HEK293T (cell line): ENCODE results near the gene IKZF1.

Source experiments
- CTCF ChIA-PET: fragments of 350-600 bp; formaldehyde crosslinking; extraction: SDS; loops from one replicate; lab custom pipeline; 2021; ENCODE audit warnings: antibody characterized with exemption, inconsistent platforms; lab: Yijun Ruan, JAX
- POLR2A ChIA-PET: fragments of 350-600 bp; formaldehyde crosslinking; extraction: SDS; loops from one replicate; lab custom pipeline; 2020; ENCODE audit warnings: antibody characterized with exemption, inconsistent platforms; lab: Yijun Ruan, JAX
- DNase-seq: peaks from one replicate; pipeline ENCODE4 v3.0.0; 2012; ENCODE audit warnings: mixed read lengths; ENCODE audit errors: extremely low spot score
- ARNT ChIP-seq: fragments of 450-650 bp; IDR thresholded peaks from 2 replicates; pipeline ENCODE4 v1.6.1; 2017; ENCODE audit warnings: mild to moderate bottlenecking
- BHLHE40 ChIP-seq: fragments of 450-650 bp; IDR thresholded peaks from 2 replicates; pipeline ENCODE4 v1.6.1; 2016; ENCODE audit warnings: mild to moderate bottlenecking, moderate library complexity, borderline replicate concordance
- CTBP1 ChIP-seq: fragments of 450-650 bp; IDR thresholded peaks from 2 replicates; pipeline ENCODE4 v1.6.1; 2016; ENCODE audit warnings: borderline replicate concordance
- ELF4 ChIP-seq: fragments of 450-650 bp; IDR thresholded peaks from 2 replicates; pipeline ENCODE4 v1.6.1; 2017; ENCODE audit warnings: antibody characterized with exemption
- FOXA1 ChIP-seq: fragments of 450-650 bp; IDR thresholded peaks from 2 replicates; pipeline ENCODE4 v1.6.1; 2016; ENCODE audit warnings: mild to moderate bottlenecking
- FOXK2 ChIP-seq: fragments of 450-650 bp; IDR thresholded peaks from 2 replicates; pipeline ENCODE4 v1.6.1; 2016; ENCODE audit warnings: mild to moderate bottlenecking
- FOXM1 ChIP-seq: fragments of 450-650 bp; IDR thresholded peaks from 2 replicates; pipeline ENCODE4 v1.6.1; 2017; ENCODE audit warnings: mild to moderate bottlenecking, borderline replicate concordance
- HDGF ChIP-seq: fragments of 450-650 bp; IDR thresholded peaks from 2 replicates; pipeline ENCODE4 v1.6.1; 2017; ENCODE audit warnings: antibody characterized with exemption, borderline replicate concordance
- L3MBTL2 ChIP-seq: fragments of 450-650 bp; conservative IDR thresholded peaks from 2 replicates; pipeline ENCODE4 v1.6.1; 2016; ENCODE audit warnings: mild to moderate bottlenecking
- LEF1 ChIP-seq: fragments of 450-650 bp; IDR thresholded peaks from 2 replicates; pipeline ENCODE4 v1.6.1; 2017; ENCODE audit warnings: mild to moderate bottlenecking, borderline replicate concordance
- NFRKB ChIP-seq: fragments of 450-650 bp; IDR thresholded peaks from 2 replicates; pipeline ENCODE4 v1.6.1; 2016; ENCODE audit warnings: mild to moderate bottlenecking, moderate library complexity
- SP1 ChIP-seq: fragments of 450-650 bp; IDR thresholded peaks from 2 replicates; pipeline ENCODE4 v1.6.1; 2017
- SUZ12 ChIP-seq: fragments of 450-650 bp; IDR thresholded peaks from 2 replicates; pipeline ENCODE4 v1.6.1; 2016; ENCODE audit warnings: mild to moderate bottlenecking
- TARDBP ChIP-seq: fragments of 450-650 bp; IDR thresholded peaks from 2 replicates; pipeline ENCODE4 v1.6.1; 2016
- ZNF384 ChIP-seq: fragments of 450-650 bp; IDR thresholded peaks from 2 replicates; pipeline ENCODE4 v1.6.1; 2016
- TF ChIP-seq, protein P1 (sequence below): fragments of 450-650 bp; IDR thresholded peaks from 2 replicates; pipeline ENCODE4 v1.6.1; 2016

IKZF1 gene

GRCh38 chr7:50423860-50424259 is 119.3 kb downstream of the IKZF1 start:
- ChIA-PET CTCF (no interaction called here), POLR2A (no interaction called here)
- no peak for DNase-seq
- no peak for TF ChIP-seq FOXA1
- TF ChIP-seq FOXK2 = no peak
- no peak for TF ChIP-seq BHLHE40
- TF ChIP-seq FOXM1 = no peak
- TF ChIP-seq LEF1 = no peak
- TF ChIP-seq SP1 = no peak
- no peak for TF ChIP-seq ELF4
- no peak for TF ChIP-seq ARNT
- TF ChIP-seq ZNF384 = no peak
- TF ChIP-seq, protein P1, sequence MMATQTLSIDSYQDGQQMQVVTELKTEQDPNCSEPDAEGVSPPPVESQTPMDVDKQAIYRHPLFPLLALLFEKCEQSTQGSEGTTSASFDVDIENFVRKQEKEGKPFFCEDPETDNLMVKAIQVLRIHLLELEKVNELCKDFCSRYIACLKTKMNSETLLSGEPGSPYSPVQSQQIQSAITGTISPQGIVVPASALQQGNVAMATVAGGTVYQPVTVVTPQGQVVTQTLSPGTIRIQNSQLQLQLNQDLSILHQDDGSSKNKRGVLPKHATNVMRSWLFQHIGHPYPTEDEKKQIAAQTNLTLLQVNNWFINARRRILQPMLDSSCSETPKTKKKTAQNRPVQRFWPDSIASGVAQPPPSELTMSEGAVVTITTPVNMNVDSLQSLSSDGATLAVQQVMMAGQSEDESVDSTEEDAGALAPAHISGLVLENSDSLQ = no peak
- TF ChIP-seq CTBP1 = no peak
- no peak for TF ChIP-seq HDGF
- TF ChIP-seq NFRKB = no peak
- TF ChIP-seq TARDBP = no peak
- TF ChIP-seq SUZ12 = no peak
- no peak for TF ChIP-seq L3MBTL2

DNA sequence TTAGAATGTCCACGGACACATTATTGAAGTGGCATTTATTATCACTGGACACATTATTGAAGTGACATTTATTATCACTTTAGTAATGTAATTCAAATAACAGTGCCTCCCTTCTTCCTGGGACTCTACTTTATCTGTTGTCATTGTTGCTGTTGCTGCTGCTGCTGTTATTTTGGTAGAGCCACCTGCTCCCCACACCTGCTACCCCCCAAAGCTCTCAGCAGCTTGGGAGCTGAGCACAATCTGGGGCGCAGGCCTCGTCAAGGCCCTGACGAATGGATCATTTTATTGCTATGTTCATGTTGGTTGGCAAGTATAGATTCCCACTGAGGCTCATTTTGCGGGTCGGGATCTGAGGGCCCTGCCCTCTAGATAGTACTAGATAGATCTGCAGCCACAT is 120.8 kb downstream of the IKZF1 start:
- TF ChIP-seq, protein P1 = no peak
- no peak for DNase-seq
- ChIA-PET POLR2A (no interaction called here), CTCF (no interaction called here)

- TF ChIP-seq HDGF = no peak
- no peak for TF ChIP-seq SP1
- TF ChIP-seq FOXK2 = no peak
- TF ChIP-seq SUZ12 = no peak
- no peak for TF ChIP-seq L3MBTL2
- TF ChIP-seq, protein P1 = no peak
- TF ChIP-seq NFRKB = no peak
- no peak for TF ChIP-seq ELF4
- no peak for TF ChIP-seq BHLHE40
- TF ChIP-seq FOXA1 = no peak
- TF ChIP-seq TARDBP = no peak
- POLR2A ChIA-PET = no interaction called here
- no peak for DNase-seq
- CTCF ChIA-PET = interaction anchor here (1.3 kb wide), 1 partner anchor 8 kb away, joined by 4 read pairs; no protein-coding TSS in a partner anchor
These were observed 121.9 kb downstream of the IKZF1 start for GRCh38 chr7:50426280-50427045.

DNA sequence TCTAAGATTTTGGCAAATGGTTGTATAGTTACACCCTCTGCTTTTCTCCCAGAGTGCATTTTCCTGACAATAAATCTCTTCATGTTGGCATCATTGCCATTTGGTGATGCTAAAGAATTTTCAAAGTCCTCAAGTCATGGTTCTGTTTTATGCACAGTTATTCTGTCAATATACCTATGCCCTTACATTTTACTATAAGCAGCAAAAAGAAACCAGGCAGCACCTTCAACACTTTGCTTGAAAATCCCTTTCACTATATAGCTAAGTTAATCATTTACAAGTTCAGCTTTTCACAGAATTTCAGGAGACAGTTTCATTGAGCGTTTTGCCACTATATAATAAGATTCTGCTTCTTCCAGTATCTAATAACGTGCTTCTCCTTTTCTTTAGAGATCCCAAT is 123.0 kb downstream of the IKZF1 start:
- DNase-seq = no peak
- ChIA-PET CTCF (interaction anchor here (1.3 kb wide), 1 partner anchor 9 kb away, joined by 4 read pairs; no protein-coding TSS in a partner anchor), POLR2A (no interaction called here)
- TF ChIP-seq FOXK2 (no peak), NFRKB (no peak), TARDBP (no peak), SP1 (no peak), BHLHE40 (no peak), SUZ12 (no peak), LEF1 (no peak), FOXA1 (no peak), ELF4 (no peak)

GRCh38 chr7:50428911-50429310 is 124.4 kb downstream of the IKZF1 start:
- CTCF ChIA-PET = no interaction called here
- POLR2A ChIA-PET = no interaction called here
- no peak for DNase-seq
- TF ChIP-seq ZNF384 (no peak), ELF4 (no peak)

GRCh38 chr7:50431316-50431715 is 126.8 kb downstream of the IKZF1 start:
- CTCF ChIA-PET = no interaction called here
- POLR2A ChIA-PET = no interaction called here
- TF ChIP-seq FOXA1 (no peak), ZNF384 (no peak), HDGF (no peak), SP1 (no peak), TARDBP (no peak), L3MBTL2 (no peak), NFRKB (no peak), ARNT (no peak), FOXK2 (no peak), ELF4 (no peak), CTBP1 (no peak), SUZ12 (no peak), LEF1 (no peak), FOXM1 (no peak), BHLHE40 (no peak)
- TF ChIP-seq, protein P1 = no peak
- DNase-seq = no peak
